Hepatocyte (in vitro differentiated cells): Measurements from ENCODE around the gene CFAP92. TPM values are rescaled to one million over a fixed set of nuclear protein-coding genes. Genes with fewer than 3 reads are reported as not detected.

Source experiments
- DNase-seq: peaks from one replicate; pipeline ENCODE4 v3.0.0-alpha.2; 2016; ENCODE audit warnings: low spot score
- H2AFZ ChIP-seq: fragments of 200-600 bp; sonication (generic); 2 replicates; pipeline ENCODE4 v1.6.0; 2016; ENCODE audit warnings: antibody characterized with exemption, mild to moderate bottlenecking
- H3K27ac ChIP-seq: fragments of 200-600 bp; sonication (generic); 2 replicates; pipeline ENCODE4 v1.5.1; 2016; ENCODE audit warnings: mild to moderate bottlenecking
- H3K27me3 ChIP-seq: fragments of 200-600 bp; sonication (generic); 2 replicates; pipeline ENCODE4 v1.6.1; 2016
- H3K36me3 ChIP-seq: fragments of 200-600 bp; sonication (generic); replicated peaks from 2 replicates; pipeline ENCODE4 v1.5.1; 2016; ENCODE audit warnings: low read depth; ENCODE audit not compliant: insufficient read depth
- H3K4me1 ChIP-seq: fragments of 200-600 bp; sonication (generic); 2 replicates; pipeline ENCODE4 v1.5.1; 2016; ENCODE audit warnings: mild to moderate bottlenecking, moderate library complexity; ENCODE audit not compliant: insufficient read depth
- H3K4me2 ChIP-seq: fragments of 200-600 bp; sonication (generic); 2 replicates; pipeline ENCODE4 v1.6.0; 2016
- H3K4me3 ChIP-seq: fragments of 200-600 bp; sonication (generic); 2 replicates; pipeline ENCODE4 v1.5.1; 2016; ENCODE audit warnings: mild to moderate bottlenecking
- H3K79me2 ChIP-seq: fragments of 200-600 bp; sonication (generic); 2 replicates; pipeline ENCODE4 v1.6.0; 2017; ENCODE audit warnings: mild to moderate bottlenecking
- H3K9me2 ChIP-seq: fragments of 200-600 bp; sonication (generic); replicated peaks from 2 replicates; pipeline ENCODE4 v1.6.0; 2017; ENCODE audit warnings: mild to moderate bottlenecking; ENCODE audit not compliant: insufficient read depth
- H3K9me3 ChIP-seq: fragments of 200-600 bp; sonication (generic); 2 replicates; pipeline ENCODE4 v1.5.1; 2016; ENCODE audit warnings: low read depth, mild to moderate bottlenecking
- H4K20me1 ChIP-seq: fragments of 200-600 bp; sonication (generic); 2 replicates; pipeline ENCODE4 v1.6.0; 2016; ENCODE audit warnings: mild to moderate bottlenecking; ENCODE audit not compliant: insufficient read depth, poor library complexity, severe bottlenecking
- CTCF ChIP-seq: fragments of 200-600 bp; sonication (generic); IDR thresholded peaks from 2 replicates; pipeline ENCODE4 v1.5.1; 2016; ENCODE audit warnings: antibody characterized with exemption, mild to moderate bottlenecking; ENCODE audit not compliant: poor library complexity
- EZH2 ChIP-seq: fragments of 200-600 bp; sonication (generic); IDR thresholded peaks from 2 replicates; pipeline ENCODE4 v1.6.1; 2016; ENCODE audit warnings: antibody characterized with exemption, mild to moderate bottlenecking, borderline replicate concordance
- EZH2phosphoT487 ChIP-seq: fragments of 200-600 bp; sonication (generic); IDR thresholded peaks from one replicate; pipeline ENCODE4 v1.6.1; 2018; ENCODE audit warnings: antibody characterized with exemption, mild to moderate bottlenecking, low read depth, moderate library complexity; ENCODE audit not compliant: unreplicated experiment, severe bottlenecking
- WGBS: methylation state at CpG from one replicate; pipeline ENCODE4 v1.1.6; 2016; ENCODE audit warnings: low lambda C conversion rate; ENCODE audit errors: missing lambda C conversion rate; 5-methylcytosine and 5-hydroxymethylcytosine counted together
- polyA plus RNA-seq: library from polyadenylated mRNA; unstranded; fragments of >200 nt; fragmentation: Nextera tagmentation; extraction: Ambion mirVana; gene quantifications from 2 replicates; pipeline ENCODE4 v1.2.1, GENCODE V29; 2016
- total RNA-seq: library from RNA; depleted of rRNA; stranded (reverse); fragments of >200 nt; gene quantifications from 2 replicates; pipeline ENCODE4 v1.2.3, GENCODE V29; 2014

CFAP92 gene
- total and polyA plus RNA-seq, 2 experiments from 2014 or later, result 0.17 to 0.35 TPM

GRCh38 chr3:129003578-129004112, 9.8 kb upstream of the CFAP92 start:
- no peaks in the 10 kb centered on the region for H3K79me2 ChIP-seq
- 17% methylated on average over 50 of the region's 55 CpGs for WGBS
- H3K27ac ChIP-seq, result no peak overlapping the region
- H3K27me3 ChIP-seq, result peaks cover 61% of the 10 kb centered on the region
- peak; percentile 17 for TF ChIP-seq CTCF
- TF ChIP-seq EZH2phosphoT487, result no peak
- H3K36me3 ChIP-seq, result no peaks in the 10 kb centered on the region
- H3K4me1 ChIP-seq, result peaks cover 24% of the 10 kb centered on the region
- H3K4me3 ChIP-seq, result no peak overlapping the region
- peak overlapping the region; percentile 67 for H3K4me2 ChIP-seq
- no peak overlapping the region for H2AFZ ChIP-seq
- H3K9me2 ChIP-seq, result no peaks in the 10 kb centered on the region
- H4K20me1 ChIP-seq, result no peaks in the 10 kb centered on the region
- no peaks in the 10 kb centered on the region for H3K9me3 ChIP-seq
- peak; percentile 85 for DNase-seq

- Histone ChIP-seq H3K36me3 (no peaks in the 10 kb centered on the region), H3K4me3 (no peak overlapping the region), H4K20me1 (no peaks in the 10 kb centered on the region), H3K9me2 (no peaks in the 10 kb centered on the region), H3K27me3 (peaks cover 66% of the 10 kb centered on the region), H2AFZ (no peak overlapping the region), H3K4me1 (peaks cover 24% of the 10 kb centered on the region), H3K9me3 (no peaks in the 10 kb centered on the region), H3K79me2 (no peaks in the 10 kb centered on the region), H3K27ac (no peak overlapping the region), H3K4me2 (peak overlapping the region; percentile 92)
- TF ChIP-seq CTCF (no peak), EZH2phosphoT487 (no peak), EZH2 (no peak)
- WGBS, result 65% methylated on average over 28 of the region's 28 CpGs
- no peak for DNase-seq
These were observed 9.0 kb upstream of the CFAP92 start for GRCh38 chr3:129002573-129003569.

GRCh38 chr3:129001806-129002572, 8.1 kb upstream of the CFAP92 start:
- H4K20me1 ChIP-seq, result no peaks in the 10 kb centered on the region
- no peak for DNase-seq
- peaks cover 15% of the 10 kb centered on the region for H3K4me1 ChIP-seq
- H3K9me2 ChIP-seq, result no peaks in the 10 kb centered on the region
- H3K36me3 ChIP-seq, result no peaks in the 10 kb centered on the region
- H3K4me3 ChIP-seq, result peak overlapping the region; percentile 36
- no peak overlapping the region for H3K27ac ChIP-seq
- H3K27me3 ChIP-seq, result peaks cover 60% of the 10 kb centered on the region
- no peaks in the 10 kb centered on the region for H3K9me3 ChIP-seq
- H2AFZ ChIP-seq, result peak overlapping the region; percentile 66
- TF ChIP-seq EZH2phosphoT487 (peak; percentile 61), CTCF (no peak), EZH2 (peak; percentile 49)
- H3K4me2 ChIP-seq, result peak overlapping the region; percentile 92
- no peaks in the 10 kb centered on the region for H3K79me2 ChIP-seq
- 3% methylated on average over 72 of the region's 81 CpGs for WGBS
